Erythroblast (primary cell): ENCODE measurements around the gene ACBD3.

ENCODE experiments used
- GATA1 ChIP-seq: IDR thresholded peaks from 2 replicates; pipeline ENCODE4 v1.6.1; 2011; ENCODE audit warnings: low read depth, mild to moderate bottlenecking, control low read depth, low read length, moderate library complexity
- POLR2A ChIP-seq: IDR thresholded peaks from 2 replicates; pipeline ENCODE4 v1.6.1; 2011; ENCODE audit warnings: mild to moderate bottlenecking, low read length

DNA sequence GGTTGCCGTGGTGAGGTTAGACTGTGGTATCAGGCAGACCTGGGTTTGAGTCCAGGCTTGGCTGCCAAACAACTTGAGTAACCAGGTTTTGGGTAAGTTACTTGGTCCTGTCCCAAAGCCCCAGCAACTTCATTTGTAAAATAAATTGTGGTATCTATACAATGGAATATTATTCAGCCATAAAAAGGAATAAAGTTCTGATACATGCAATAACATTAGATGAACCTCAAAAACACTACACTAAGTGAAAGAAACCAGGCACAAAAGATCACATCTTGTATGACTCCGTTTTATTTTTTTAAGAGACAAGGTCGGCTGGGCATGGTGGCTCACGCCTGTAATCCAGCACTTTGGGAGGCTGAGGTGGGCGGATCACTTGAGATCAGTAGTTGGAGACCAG is 20.5 kb upstream of the ACBD3 start:
- TF ChIP-seq POLR2A (no peak), GATA1 (no peak)
